Stimulated activated CD4-positive, alpha-beta T cell treated with anti-CD3 and anti-CD28 coated beads, Interleukin-2, amount 100 ng/mL, for 48 hours (primary cell): Measurements from ENCODE around the gene FA2H.
"Not testable (repeated sequence)": the region's sequence is repeated elsewhere in the genome, so short reads cannot be mapped to it uniquely, and the experiment has no call there.

Source experiments
- DNase-seq, 2 donors: peaks; one replicate each; pipeline ENCODE4 v3.0.0-alpha.2; 2020

FA2H gene

GRCh38 chr16:74668877-74669276 lies 105.7 kb downstream of the FA2H start:
- DNase-seq = not testable (repeated sequence)

- DNase-seq = peak; percentile 28 to 44
These were observed 107.3 kb downstream of the FA2H start for GRCh38 chr16:74667255-74667700.

GRCh38 chr16:74666425-74667254 lies 108.0 kb downstream of the FA2H start, which contains the start of gene RFWD3:
TSS of gene RFWD3 (minus strand) at chr16:74666877. CDS start at chr16:74661449, 5,428 bp downstream.
- peak; percentile 89 to 90 for DNase-seq

- DNase-seq = no peak
These were observed 108.6 kb downstream of the FA2H start for GRCh38 chr16:74666010-74666421.
